GM23338 (cell line): ENCODE results near the gene SLC35A4. TPM values are rescaled to one million over a fixed set of nuclear protein-coding genes. Genes with fewer than 3 reads are reported as not detected.

ENCODE experiments used
- ATAC-seq: fragments of 200-7000 bp; cut with Tn5 transposase; 3 replicates; pipeline ENCODE4 v1.9.1; 2020
- DNase-seq: peaks from one replicate; pipeline ENCODE4 v3.0.0-alpha.2; 2015; ENCODE audit warnings: low spot score
- H2AFZ ChIP-seq: fragments of 200-600 bp; sonication (generic); 2 replicates; pipeline ENCODE4 v1.8.0; 2016; ENCODE audit warnings: antibody characterized with exemption, mild to moderate bottlenecking, moderate library complexity
- H3F3A ChIP-seq: fragments of 200-600 bp; sonication (generic); replicated peaks from 2 replicates; pipeline ENCODE4 v1.8.0; 2017; ENCODE audit warnings: antibody characterized with exemption, mixed run types, low read depth
- H3K27ac ChIP-seq: fragments of 200-600 bp; sonication (generic); 2 replicates; pipeline ENCODE4 v1.6.1; 2016; ENCODE audit warnings: low read depth
- H3K27me3 ChIP-seq: fragments of 200-600 bp; sonication (generic); 2 replicates; pipeline ENCODE4 v1.8.0; 2016; ENCODE audit warnings: mild to moderate bottlenecking, mixed run types, moderate library complexity; ENCODE audit not compliant: insufficient read depth
- H3K36me3 ChIP-seq: fragments of 200-600 bp; sonication (generic); 2 replicates; pipeline ENCODE4 v1.8.0; 2016; ENCODE audit warnings: mild to moderate bottlenecking; ENCODE audit not compliant: insufficient read depth
- H3K4me1 ChIP-seq: fragments of 200-600 bp; sonication (generic); 2 replicates; pipeline ENCODE4 v1.8.0; 2016; ENCODE audit warnings: mild to moderate bottlenecking, moderate library complexity; ENCODE audit not compliant: insufficient read depth
- H3K4me2 ChIP-seq: fragments of 200-600 bp; sonication (generic); 2 replicates; pipeline ENCODE4 v1.7.1; 2017; ENCODE audit warnings: mixed run types
- H3K4me3 ChIP-seq: fragments of 200-600 bp; sonication (generic); 2 replicates; pipeline ENCODE4 v1.6.1; 2016; ENCODE audit warnings: mixed run types
- H3K79me2 ChIP-seq: fragments of 200-600 bp; sonication (generic); replicated peaks from 2 replicates; pipeline ENCODE4 v1.8.0; 2017; ENCODE audit warnings: mild to moderate bottlenecking; ENCODE audit not compliant: insufficient read depth
- H3K9me2 ChIP-seq: fragments of 200-600 bp; sonication (generic); 2 replicates; pipeline ENCODE4 v1.8.0; 2017; ENCODE audit not compliant: insufficient read depth
- H4K20me1 ChIP-seq: fragments of 200-600 bp; sonication (generic); replicated peaks from 2 replicates; pipeline ENCODE4 v1.8.0; 2017; ENCODE audit warnings: mild to moderate bottlenecking; ENCODE audit not compliant: insufficient read depth
- H3K27ac Mint-ChIP-seq: 2 replicates; pipeline ENCODE4 v1.8.0; 2020; ENCODE audit warnings: inconsistent platforms, mild to moderate bottlenecking, moderate library complexity, mixed read lengths
- H3K27me3 Mint-ChIP-seq: 3 replicates; pipeline ENCODE4 v1.8.0; 2022; ENCODE audit warnings: low read depth, mild to moderate bottlenecking, moderate library complexity, mixed read lengths, inconsistent platforms; ENCODE audit not compliant: insufficient read depth, poor library complexity
- H3K36me3 Mint-ChIP-seq: 3 replicates; pipeline ENCODE4 v1.8.0; 2021; ENCODE audit warnings: low read depth, mild to moderate bottlenecking, inconsistent platforms, moderate library complexity, mixed read lengths
- H3K4me1 Mint-ChIP-seq: 3 replicates; pipeline ENCODE4 v1.8.0; 2020; ENCODE audit warnings: mild to moderate bottlenecking, inconsistent platforms, mixed read lengths
- H3K4me3 Mint-ChIP-seq: 3 replicates; pipeline ENCODE4 v1.8.0; 2021; ENCODE audit warnings: moderate library complexity, mild to moderate bottlenecking, inconsistent platforms, mixed read lengths
- H3K9me3 Mint-ChIP-seq: 3 replicates; pipeline ENCODE4 v1.8.0; 2020; ENCODE audit warnings: moderate library complexity, mild to moderate bottlenecking, inconsistent platforms, mixed read lengths
- CREB1 ChIP-seq: fragments of 250-450 bp; sonication (Bioruptor Pico); IDR thresholded peaks from 2 replicates; pipeline ENCODE4 v1.5.0; 2020; ENCODE audit warnings: low read depth, mild to moderate bottlenecking, moderate library complexity
- EZH2phosphoT487 ChIP-seq: fragments of 200-600 bp; sonication (generic); IDR thresholded peaks from one replicate; pipeline ENCODE4 v1.8.1; 2018; ENCODE audit warnings: antibody characterized with exemption; ENCODE audit not compliant: unreplicated experiment
- JUNB ChIP-seq: IDR thresholded peaks from one replicate; pipeline ENCODE4 v1.6.1; 2016; ENCODE audit warnings: antibody characterized with exemption; ENCODE audit not compliant: unreplicated experiment
- NANOG ChIP-seq: IDR thresholded peaks from 2 replicates; pipeline ENCODE4 v1.6.1; 2016; ENCODE audit warnings: antibody characterized with exemption, borderline replicate concordance
- POLR2AphosphoS5 ChIP-seq: IDR thresholded peaks from 2 replicates; pipeline ENCODE4 v1.6.1; 2016; ENCODE audit warnings: antibody characterized with exemption, low read depth
- STAT1 ChIP-seq: IDR thresholded peaks from one replicate; pipeline ENCODE4 v1.6.1; 2016; ENCODE audit warnings: antibody characterized with exemption; ENCODE audit not compliant: unreplicated experiment
- ZNF331 ChIP-seq: fragments of 250-450 bp; sonication (Bioruptor Pico); IDR thresholded peaks from 2 replicates; pipeline ENCODE4 v1.5.0; 2020; ENCODE audit warnings: low read depth, mild to moderate bottlenecking, moderate library complexity
- polyA plus RNA-seq: library from polyadenylated mRNA; unstranded; fragments of >200 nt; fragmentation: Nextera tagmentation; extraction: Ambion mirVana; gene quantifications from 2 replicates; pipeline ENCODE4 v1.2.1, GENCODE V29; 2016
- total RNA-seq: library from RNA; depleted of rRNA; stranded (reverse); fragments of >200 nt; shearing (Covaris generic); gene quantifications from 2 replicates; pipeline ENCODE4 v1.2.3, GENCODE V29; 2014
- TF ChIP-seq, protein P1 (sequence below): IDR thresholded peaks from one replicate; pipeline ENCODE4 v1.6.1; 2018; ENCODE audit warnings: antibody characterized with exemption; ENCODE audit not compliant: unreplicated experiment
- TF ChIP-seq, protein P2 (sequence below), 2 experiments: fragments of 200-600 bp in 1 of 2; sonication (generic) in 1 of 2; conservative IDR thresholded peaks; 2 replicates each; pipeline versions ENCODE4 v1.5.1 to v1.6.1; 2016 to 2017; ENCODE audit warnings: antibody characterized with exemption in 2 of 2, low read depth in 2 of 2, mild to moderate bottlenecking in 2 of 2, moderate library complexity in 1 of 2

The SLC35A4 gene
- total and polyA plus RNA-seq, 2 experiments from 2014 or later, result 17.7 to 39.1 TPM

DNA sequence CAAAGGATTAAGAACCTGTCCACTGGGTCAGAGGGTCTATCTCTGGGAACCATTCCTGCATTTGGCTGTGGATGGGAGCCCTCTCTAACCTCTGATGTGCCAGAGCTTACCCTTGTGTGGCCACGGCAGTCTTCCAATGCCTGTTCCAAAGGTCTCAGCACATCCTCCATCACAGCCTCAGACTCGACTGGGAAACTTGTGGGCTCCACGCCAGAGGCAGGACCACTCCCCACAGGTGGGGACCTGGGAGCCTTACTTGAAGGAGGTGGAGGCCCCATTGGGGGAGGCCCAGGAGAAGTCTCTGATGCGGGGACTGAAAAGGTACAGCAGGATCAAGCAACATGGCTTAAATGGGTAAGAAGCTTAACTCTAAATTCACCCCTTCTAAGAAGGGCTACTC is 12.8 kb upstream of the SLC35A4 start:
- peaks cover 26% of the 10 kb centered on the region for H3K27me3 Mint-ChIP-seq
- peaks cover 52% of the 10 kb centered on the region for H3K79me2 ChIP-seq
- DNase-seq (no peak), ATAC-seq (no peak)
- H3K36me3 ChIP-seq, result peaks cover 21% of the 10 kb centered on the region; the same call in 1 of the 2 replicates
- TF ChIP-seq JUNB (no peak), NANOG (no peak), ZNF331 (CRISPR knock-in tag) (no peak)
- TF ChIP-seq, protein P1, sequence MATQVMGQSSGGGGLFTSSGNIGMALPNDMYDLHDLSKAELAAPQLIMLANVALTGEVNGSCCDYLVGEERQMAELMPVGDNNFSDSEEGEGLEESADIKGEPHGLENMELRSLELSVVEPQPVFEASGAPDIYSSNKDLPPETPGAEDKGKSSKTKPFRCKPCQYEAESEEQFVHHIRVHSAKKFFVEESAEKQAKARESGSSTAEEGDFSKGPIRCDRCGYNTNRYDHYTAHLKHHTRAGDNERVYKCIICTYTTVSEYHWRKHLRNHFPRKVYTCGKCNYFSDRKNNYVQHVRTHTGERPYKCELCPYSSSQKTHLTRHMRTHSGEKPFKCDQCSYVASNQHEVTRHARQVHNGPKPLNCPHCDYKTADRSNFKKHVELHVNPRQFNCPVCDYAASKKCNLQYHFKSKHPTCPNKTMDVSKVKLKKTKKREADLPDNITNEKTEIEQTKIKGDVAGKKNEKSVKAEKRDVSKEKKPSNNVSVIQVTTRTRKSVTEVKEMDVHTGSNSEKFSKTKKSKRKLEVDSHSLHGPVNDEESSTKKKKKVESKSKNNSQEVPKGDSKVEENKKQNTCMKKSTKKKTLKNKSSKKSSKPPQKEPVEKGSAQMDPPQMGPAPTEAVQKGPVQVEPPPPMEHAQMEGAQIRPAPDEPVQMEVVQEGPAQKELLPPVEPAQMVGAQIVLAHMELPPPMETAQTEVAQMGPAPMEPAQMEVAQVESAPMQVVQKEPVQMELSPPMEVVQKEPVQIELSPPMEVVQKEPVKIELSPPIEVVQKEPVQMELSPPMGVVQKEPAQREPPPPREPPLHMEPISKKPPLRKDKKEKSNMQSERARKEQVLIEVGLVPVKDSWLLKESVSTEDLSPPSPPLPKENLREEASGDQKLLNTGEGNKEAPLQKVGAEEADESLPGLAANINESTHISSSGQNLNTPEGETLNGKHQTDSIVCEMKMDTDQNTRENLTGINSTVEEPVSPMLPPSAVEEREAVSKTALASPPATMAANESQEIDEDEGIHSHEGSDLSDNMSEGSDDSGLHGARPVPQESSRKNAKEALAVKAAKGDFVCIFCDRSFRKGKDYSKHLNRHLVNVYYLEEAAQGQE, result no peak
- TF ChIP-seq, protein P2, sequence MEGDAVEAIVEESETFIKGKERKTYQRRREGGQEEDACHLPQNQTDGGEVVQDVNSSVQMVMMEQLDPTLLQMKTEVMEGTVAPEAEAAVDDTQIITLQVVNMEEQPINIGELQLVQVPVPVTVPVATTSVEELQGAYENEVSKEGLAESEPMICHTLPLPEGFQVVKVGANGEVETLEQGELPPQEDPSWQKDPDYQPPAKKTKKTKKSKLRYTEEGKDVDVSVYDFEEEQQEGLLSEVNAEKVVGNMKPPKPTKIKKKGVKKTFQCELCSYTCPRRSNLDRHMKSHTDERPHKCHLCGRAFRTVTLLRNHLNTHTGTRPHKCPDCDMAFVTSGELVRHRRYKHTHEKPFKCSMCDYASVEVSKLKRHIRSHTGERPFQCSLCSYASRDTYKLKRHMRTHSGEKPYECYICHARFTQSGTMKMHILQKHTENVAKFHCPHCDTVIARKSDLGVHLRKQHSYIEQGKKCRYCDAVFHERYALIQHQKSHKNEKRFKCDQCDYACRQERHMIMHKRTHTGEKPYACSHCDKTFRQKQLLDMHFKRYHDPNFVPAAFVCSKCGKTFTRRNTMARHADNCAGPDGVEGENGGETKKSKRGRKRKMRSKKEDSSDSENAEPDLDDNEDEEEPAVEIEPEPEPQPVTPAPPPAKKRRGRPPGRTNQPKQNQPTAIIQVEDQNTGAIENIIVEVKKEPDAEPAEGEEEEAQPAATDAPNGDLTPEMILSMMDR (conservative IDR thresholded peaks at IDR 0.05; ENCODE audit: low read depth in 2 of 2), result no peak
- peaks cover 29% of the 10 kb centered on the region for H3K4me1 Mint-ChIP-seq
- no peak overlapping the region for H3K27ac ChIP-seq
- no peaks in the 10 kb centered on the region; the same call in 2 of the 3 replicates for H3K9me3 Mint-ChIP-seq
- peaks cover 10% of the 10 kb centered on the region for H3F3A ChIP-seq
- no peak overlapping the region for H3K4me3 ChIP-seq
- peaks cover 5% of the 10 kb centered on the region; the same call in 1 of the 2 replicates for H4K20me1 ChIP-seq
- H3K4me3 Mint-ChIP-seq, result no peak overlapping the region
- peaks cover 27% of the 10 kb centered on the region for H3K4me1 ChIP-seq
- no peaks in the 10 kb centered on the region for H3K9me2 ChIP-seq
- no peak overlapping the region for H3K27ac Mint-ChIP-seq
- H2AFZ ChIP-seq, result no peak overlapping the region
- H3K36me3 Mint-ChIP-seq, result peaks cover 53% of the 10 kb centered on the region
- H3K27me3 ChIP-seq, result no peaks in the 10 kb centered on the region
- no peak overlapping the region for H3K4me2 ChIP-seq

DNA sequence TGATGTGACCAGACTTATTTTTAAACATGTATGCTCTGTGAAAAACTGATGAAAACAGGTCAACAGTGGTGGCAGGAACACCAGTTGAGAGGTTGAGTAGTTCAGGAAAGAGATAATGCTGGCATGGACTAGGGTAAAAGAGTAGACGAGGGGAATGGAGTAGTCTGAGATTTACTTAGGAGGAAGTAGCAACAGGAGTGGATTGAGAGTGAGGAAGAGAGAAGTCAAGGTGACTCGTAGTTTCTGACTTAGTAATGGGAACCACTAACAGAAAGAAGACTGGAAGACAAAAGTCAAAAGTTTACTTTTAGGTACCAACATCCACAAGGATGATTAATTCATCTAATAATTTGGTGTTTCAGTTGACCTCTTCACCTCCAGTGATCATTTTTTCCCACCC is 11.0 kb upstream of the SLC35A4 start:
- H3K27ac Mint-ChIP-seq, result no peak overlapping the region; the same call in 1 of the 2 replicates
- TF ChIP-seq, protein P1, result no peak
- TF ChIP-seq EZH2phosphoT487, result no peak
- TF ChIP-seq STAT1, result no peak
- TF ChIP-seq POLR2AphosphoS5, result no peak
- no peak for TF ChIP-seq JUNB
- TF ChIP-seq NANOG, result no peak
- no peak for TF ChIP-seq CREB1 (CRISPR knock-in tag)
- TF ChIP-seq, protein P2 (conservative IDR thresholded peaks at IDR 0.05; ENCODE audit: low read depth in 2 of 2), result no peak
- H3K36me3 Mint-ChIP-seq, result peaks cover 51% of the 10 kb centered on the region
- peaks cover 14% of the 10 kb centered on the region for H3K27me3 Mint-ChIP-seq
- no peak overlapping the region for H3K27ac ChIP-seq
- peaks cover 3% of the 10 kb centered on the region; the same call in 1 of the 2 replicates for H3F3A ChIP-seq
- no peak overlapping the region for H3K4me2 ChIP-seq
- H3K9me2 ChIP-seq, result no peaks in the 10 kb centered on the region; the same call in 1 of the 2 replicates
- peaks cover 27% of the 10 kb centered on the region for H3K4me1 Mint-ChIP-seq
- DNase-seq (no peak), ATAC-seq (no peak)
- H4K20me1 ChIP-seq, result peaks cover 3% of the 10 kb centered on the region; the same call in 1 of the 2 replicates
- no peaks in the 10 kb centered on the region for H3K27me3 ChIP-seq
- H3K4me3 ChIP-seq, result no peak overlapping the region
- H3K9me3 Mint-ChIP-seq, result no peaks in the 10 kb centered on the region; the same call in 2 of the 3 replicates
- peaks cover 54% of the 10 kb centered on the region for H3K79me2 ChIP-seq
- H2AFZ ChIP-seq, result no peak overlapping the region
- peaks cover 23% of the 10 kb centered on the region for H3K4me1 ChIP-seq
- H3K36me3 ChIP-seq, result peaks cover 21% of the 10 kb centered on the region; the same call in 1 of the 2 replicates
- H3K4me3 Mint-ChIP-seq, result no peak overlapping the region
